Measurements from ENCODE around the gene DAGLA.

DNA sequence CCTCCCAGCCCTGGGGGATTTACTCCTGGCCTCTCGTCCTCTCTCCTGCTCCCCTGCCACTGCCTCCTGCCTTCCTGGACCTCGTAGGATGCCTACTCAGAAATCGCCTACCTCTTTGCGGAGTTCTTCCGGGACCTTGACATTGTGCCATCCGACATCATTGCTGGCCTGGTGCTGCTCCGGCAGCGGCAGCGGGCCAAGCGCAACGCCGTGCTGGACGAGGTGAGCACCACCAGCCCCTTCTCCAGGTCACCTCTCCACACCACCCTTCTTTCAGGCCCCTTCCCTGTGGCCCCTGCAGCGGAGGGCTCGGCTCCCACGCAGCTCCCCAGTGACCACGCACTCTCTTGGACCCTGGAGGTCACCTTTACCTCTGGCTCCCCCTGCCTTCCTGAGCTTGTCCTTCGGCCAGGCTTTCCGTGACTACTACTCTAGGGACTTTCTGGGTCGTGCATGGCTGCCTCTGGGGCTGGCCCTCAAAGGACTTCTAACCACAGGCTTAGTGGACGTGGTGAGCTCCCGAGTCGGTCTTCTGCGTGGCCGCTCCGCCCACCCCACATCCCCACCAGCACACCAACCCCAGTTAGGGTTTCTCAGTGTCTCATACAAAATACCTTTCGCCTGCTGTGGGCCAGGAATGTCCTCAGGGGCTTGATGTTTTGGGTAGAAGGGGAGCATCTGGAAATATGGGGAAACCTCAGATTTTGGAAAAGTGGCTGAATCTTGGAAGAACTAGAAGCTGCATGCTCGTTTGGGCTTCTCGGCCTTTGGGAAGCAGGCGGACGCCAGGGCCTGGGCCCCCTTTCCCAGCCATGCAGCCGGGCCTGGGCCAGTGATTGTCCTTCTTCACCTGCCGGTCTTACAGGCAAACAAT lies 48.1 kb downstream of the DAGLA start:
- TF ChIP-seq, protein P1, sequence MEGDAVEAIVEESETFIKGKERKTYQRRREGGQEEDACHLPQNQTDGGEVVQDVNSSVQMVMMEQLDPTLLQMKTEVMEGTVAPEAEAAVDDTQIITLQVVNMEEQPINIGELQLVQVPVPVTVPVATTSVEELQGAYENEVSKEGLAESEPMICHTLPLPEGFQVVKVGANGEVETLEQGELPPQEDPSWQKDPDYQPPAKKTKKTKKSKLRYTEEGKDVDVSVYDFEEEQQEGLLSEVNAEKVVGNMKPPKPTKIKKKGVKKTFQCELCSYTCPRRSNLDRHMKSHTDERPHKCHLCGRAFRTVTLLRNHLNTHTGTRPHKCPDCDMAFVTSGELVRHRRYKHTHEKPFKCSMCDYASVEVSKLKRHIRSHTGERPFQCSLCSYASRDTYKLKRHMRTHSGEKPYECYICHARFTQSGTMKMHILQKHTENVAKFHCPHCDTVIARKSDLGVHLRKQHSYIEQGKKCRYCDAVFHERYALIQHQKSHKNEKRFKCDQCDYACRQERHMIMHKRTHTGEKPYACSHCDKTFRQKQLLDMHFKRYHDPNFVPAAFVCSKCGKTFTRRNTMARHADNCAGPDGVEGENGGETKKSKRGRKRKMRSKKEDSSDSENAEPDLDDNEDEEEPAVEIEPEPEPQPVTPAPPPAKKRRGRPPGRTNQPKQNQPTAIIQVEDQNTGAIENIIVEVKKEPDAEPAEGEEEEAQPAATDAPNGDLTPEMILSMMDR (IDR thresholded peaks at IDR 0.05) = no peak
- no peak for TF ChIP-seq POLR2AphosphoS5 (IDR thresholded peaks at IDR 0.05)
- no peak for TF ChIP-seq POLR2A (IDR thresholded peaks at IDR 0.05)
- TF ChIP-seq EP300 (IDR thresholded peaks at IDR 0.05) = no peak

Measured in gastroesophageal sphincter (tissue), 3 donors.